CD4-positive, alpha-beta T cell treated with Interleukin-21 for 1 hour (primary cell): ENCODE data around the gene NLGN1.

ENCODE experiments used
- DNase-seq: peaks from one replicate; pipeline ENCODE4 v3.0.0-alpha.2; 2020

The NLGN1 gene

DNA sequence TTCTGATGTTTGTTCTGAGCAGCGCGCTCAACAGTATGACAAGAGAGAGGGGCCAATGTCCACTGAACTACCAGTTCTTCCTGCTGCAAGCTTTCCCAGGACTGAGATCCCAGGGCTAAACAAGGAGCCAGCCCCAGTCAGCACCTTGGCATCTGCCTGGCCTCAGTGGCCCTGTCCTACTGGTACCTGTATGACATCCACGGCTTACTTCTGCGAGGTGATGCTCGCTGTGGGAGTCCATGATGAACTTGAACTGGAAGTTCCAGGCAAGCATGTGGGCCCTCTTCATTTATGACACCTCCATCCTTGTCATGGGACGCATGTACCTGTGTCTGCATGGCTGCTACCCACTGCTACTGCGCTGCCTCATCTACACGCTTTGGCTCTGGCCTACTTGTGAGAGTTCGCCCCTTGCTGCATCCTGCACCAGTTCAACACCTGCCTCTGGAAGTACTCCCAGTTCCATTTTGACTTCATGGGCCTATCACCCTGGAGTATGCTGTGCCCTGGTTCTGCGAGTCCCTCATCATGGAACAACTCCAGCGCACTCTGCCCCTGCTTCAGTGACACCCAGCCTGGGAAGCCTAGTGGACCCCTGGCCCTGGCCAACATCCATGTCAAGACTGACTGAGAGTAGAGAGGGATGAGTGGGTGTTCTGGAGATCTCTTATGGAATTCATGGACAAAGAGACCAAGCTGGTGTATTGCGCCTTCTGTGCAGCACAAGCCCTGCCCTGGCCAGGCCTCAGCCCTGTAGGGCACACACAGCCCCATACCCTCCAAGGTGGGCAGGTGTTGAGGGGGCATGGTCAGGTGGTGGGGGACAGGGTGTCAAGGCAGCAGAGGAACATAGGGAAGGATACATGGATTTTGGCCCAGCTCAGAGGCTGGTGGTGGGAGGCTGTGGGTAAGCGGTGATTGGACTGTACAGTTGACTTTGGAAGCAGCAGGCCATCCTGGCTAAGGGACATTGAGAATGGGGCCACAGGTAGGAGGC is 246.8 kb downstream of the NLGN1 start:
- DNase-seq: no peak

DNA sequence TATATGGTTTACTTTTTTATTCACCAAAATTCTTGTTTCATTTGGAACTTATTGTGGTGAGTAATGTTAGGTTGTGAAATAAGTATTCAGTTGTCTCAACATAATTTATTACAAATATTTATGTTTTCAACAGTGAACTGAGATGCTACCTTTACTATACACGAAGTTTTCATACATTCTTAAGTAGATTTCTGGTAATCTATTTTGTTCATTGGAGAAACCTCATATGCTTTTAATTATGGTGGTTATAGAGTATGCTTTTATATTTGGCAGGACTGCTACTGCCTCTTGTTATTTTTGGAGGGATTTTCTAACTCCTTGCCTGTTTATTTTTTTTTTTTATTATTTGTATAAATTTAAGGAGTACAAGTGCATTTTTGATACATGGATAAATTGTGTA is 253.1 kb downstream of the NLGN1 start:
- DNase-seq: no peak

DNA sequence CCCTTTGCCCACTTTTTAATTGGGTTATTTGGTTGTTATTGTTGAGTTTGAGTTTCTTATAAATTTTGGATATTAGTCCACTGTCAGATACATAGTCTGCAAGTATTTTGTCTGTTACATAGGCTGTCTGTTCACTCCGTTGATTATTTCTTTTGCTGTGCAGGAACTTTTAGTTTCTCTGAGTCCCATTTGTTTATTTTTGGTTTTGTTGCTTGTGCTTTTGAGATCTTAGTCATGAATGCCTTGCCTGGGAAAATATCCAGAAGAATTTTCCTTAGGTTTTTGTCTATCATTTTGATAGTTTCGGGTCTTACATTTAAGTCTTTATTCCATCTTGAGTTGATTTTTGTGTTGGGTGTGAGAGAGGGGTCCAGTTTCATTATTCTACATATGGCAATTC is 254.5 kb downstream of the NLGN1 start:
- DNase-seq: no peak

DNA sequence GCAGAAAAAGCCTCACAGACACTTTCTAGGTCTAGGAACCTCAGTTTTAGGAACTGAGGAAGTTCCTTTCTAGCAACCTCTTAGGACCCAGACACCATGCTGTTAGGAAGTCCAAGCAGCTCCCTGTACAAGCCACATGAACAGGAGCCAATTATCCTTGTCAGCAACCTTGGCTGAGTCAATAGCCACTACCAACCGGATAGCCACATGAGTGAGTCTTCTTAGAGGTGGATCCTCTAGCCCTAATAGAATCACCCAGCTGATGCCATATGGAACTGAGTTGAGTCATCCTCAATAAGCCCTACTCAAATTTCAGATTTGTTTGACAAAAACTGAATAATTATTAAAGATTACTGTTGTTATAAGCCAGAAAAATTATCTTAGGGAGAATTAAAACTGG is 256.2 kb downstream of the NLGN1 start:
- no peak for DNase-seq

DNA sequence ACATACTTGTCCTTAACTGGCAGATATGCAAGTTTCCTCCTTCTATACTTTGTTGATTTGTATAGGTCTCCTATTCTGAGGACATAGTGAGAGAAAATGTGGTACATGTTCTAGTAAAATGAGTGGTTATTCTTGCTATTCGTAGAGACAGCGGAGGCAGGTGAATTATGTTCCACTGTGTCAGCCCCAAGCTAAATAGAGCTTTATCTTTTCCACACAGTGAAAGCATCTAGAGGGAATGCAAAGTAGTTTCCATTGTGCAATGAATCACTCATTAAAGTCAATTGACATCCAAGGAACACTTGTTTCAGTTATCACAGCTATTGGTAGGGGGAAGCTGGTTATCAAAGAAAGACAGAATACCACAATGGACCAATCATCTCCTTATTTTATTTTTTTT is 262.4 kb downstream of the NLGN1 start:
- no peak for DNase-seq

DNA sequence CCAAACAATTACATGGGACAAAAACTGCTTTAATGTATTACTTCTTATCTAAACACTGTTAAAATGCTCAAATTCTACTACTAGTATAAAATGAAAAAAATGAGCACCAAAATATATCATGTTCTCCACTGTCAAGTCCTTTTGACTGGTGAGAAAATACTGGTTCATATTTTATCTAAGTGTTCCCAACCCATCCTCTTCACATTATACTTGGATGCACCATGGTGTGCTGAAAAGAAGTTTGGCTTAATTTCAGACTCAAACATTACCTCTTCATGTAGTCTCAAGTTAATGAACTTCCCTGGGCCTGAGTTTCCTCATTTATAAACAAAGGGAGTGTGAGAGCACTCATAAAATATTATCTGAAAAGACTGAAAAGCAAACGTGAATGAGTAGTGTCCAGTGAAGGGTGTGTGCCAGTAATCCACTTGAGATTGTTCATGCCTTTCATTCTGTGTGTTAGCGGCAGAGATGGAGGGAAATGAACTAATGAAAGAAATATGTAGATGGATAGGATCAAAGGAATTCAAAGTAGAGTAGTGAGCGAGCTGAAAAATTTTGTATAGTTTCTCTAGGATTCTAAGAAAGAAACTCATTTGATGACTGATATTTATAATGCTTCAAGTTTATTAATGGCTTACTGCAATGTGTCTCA is 263.2 kb downstream of the NLGN1 start:
- no peak for DNase-seq

DNA sequence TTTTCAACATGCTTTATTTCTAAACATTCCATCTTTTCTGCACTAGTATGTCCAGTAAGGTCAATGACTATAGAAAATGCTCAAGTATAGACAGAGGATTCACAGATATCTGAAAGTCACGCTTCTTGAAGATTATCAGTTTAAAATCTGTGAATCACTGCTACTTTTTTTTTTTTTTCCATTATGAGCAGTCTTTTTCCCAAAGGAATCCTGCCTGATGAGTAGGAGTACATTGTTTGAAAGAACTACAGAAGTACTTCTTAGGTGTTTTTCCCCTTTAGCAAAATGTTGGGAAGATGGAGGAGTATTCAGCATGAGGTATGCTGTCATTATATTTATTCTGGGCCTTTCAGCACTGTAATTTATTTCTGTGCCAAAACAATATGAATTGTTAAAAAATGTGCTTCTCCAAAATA is 266.2 kb downstream of the NLGN1 start:
- no peak for DNase-seq

DNA sequence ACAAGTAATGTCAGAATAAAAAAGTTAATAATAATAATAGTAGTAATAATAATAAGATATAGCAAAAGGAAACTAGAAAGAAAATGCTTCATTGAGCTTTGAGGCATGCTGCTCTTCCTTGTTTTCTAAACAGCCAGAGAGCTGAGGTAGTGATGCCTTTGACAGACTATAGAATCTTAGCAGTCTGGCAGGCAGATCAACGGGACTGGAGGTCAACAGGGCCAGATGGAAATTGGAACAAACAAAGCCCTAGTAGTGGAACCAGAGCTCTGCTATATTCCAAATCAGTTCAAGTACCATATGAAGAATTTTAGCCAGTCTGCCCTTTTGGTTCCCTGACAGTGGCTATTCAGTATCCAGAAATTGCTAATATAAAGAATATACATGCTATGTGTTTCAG is 278.6 kb downstream of the NLGN1 start:
- no peak for DNase-seq

DNA sequence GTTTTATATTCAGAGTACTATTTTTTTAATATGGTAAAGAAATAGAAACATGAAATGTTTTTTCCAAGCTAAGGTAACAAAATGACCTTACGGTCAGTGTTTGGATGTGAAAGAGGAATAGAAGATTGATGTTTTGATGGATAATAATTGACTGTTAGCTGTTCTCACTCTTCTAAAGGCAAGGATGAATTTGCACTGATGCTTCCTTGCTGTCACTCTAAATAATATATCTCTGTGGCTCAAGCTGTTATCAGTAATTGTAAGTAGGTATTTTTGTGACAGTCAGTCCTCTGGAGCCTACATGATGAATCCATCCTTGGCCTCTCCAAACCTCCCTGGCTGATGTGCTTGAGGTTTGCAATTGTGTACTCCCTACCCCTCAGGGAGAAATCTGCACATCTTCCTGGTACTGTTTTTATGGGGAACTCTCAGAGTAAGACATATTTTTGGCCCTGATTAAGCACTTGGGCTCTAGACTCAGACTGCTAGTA is 283.7 kb downstream of the NLGN1 start:
- DNase-seq: no peak

DNA sequence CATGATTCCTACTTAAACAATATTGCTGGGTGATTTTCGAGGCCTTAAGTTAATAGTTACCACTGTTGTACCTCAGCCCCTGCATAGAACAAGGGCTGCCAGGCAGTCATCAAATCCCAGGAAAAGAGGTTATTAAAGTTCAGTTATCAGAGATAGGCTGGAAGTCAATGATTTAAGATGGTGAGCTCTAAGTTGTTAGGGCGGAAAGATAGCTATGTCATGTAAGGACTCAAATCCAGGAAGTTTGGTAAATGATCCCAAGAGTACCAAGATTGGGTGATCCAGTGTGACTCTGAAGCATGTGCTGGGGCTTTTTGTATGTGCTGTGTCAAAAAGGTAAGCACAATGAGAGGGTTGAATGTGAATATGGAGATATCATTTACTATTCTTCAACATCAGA is 287.9 kb downstream of the NLGN1 start:
- DNase-seq: no peak

DNA sequence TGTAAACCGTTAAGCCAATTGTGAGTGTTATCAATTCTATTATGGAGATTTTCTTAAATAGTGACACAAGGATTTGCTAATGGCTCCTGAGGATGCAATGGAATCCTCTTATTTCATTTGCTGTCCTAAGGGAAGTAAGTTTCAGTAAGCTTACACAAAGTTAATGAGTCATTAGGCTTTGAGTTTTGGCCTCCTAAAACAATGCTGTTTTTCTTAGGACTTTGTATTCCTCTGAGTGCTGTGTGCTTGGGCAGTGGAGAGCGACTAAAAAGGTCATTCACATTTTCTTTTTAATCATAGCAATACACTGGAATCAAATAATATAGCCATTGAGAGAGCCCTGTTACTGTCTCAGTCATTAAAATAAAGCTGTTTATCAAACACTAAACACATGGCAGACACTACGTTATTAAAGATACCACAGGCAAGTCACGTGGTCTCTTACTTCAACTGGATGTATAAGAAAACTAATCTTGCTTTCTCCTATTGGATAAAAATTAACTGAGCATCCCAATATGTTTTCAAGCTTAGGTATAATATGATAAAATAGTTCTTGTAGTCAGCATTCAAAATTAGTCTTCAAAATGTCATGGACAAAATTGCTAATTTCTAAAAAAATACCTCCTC is 290.8 kb downstream of the NLGN1 start:
- no peak for DNase-seq

DNA sequence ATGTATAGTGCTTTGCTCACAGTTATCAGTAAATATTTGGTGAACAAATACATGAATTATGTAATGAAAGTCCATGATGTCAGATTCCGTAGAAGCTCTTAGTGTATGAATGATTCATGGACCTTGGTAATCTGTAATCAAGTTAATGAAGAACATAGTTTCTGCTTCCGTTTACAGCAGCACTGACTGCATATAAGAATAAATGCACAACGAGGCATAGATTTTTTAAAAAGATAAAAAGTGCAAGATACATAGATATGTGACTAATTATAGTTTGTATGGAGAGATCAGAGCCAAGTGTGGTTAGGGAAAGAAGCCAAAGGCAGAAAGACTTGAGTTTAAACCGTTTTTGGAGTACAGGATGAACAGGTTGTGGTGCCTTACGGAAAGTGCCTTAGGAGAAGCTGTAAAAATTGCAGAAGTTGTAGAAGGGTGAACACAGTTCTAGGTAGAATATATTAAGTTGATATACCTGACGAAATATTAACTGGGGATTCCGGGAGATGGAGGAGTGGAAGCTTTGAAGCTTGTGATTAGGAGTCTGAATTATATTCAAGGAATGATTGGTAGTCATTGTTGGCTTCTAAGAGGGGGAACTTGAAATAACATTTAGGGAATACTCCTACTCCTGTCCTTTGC is 293.1 kb downstream of the NLGN1 start:
- no peak for DNase-seq

DNA sequence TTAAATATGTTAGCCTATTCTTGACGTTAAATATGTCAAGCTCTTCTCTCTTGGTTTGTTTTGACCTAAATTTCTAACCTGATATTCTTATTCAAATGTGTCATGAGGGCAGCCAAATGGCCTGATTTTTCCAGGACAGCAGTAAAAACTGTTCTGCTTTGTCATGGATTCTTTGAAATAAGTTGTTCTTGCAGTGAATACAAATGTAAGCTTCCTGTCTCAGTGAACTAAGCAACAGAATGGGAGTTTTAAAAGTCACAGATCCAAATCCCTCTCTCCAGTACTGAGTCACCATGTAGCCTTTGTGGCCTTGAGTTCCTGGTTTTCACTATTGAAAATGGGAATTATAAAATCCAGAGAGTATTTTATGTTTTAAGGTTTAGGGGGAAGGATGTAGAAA is 301.8 kb downstream of the NLGN1 start:
- no peak for DNase-seq

DNA sequence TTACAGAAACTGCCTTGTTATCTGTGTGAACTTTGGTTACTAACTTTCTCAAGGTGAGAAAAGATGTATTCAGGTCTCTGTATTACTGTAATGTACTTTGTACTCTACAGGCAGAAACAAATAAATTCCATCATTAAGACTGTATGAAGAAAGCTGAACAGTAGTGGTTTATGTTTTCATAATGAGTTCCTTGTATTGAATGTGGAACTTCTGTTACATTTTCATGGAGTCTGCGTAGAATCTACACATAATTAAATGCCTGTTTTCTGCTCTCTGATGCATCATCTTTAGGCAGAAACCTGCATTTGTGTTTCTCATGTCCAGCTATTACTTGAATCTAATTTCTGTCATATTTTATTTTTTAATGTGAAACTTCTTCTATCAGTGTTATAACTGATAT is 302.8 kb downstream of the NLGN1 start:
- DNase-seq: no peak

DNA sequence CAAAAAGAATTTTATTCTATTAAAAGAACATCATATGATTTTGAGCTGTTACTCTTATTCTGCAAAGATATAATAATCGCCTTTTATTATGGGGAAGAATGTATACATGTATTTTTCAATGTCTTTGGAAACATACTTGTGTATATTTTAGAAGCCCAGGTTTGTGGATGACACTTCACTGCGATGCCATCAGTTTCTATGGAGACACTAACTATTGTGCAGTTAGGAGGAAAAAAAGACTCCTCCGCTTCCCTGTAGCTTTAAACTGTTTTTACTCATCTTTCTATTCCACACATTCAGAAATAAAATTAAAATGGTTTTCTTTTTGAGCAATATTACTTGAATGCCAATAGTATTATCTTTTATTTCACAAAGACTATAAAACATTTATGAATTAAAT is 305.0 kb downstream of the NLGN1 start:
- no peak for DNase-seq

DNA sequence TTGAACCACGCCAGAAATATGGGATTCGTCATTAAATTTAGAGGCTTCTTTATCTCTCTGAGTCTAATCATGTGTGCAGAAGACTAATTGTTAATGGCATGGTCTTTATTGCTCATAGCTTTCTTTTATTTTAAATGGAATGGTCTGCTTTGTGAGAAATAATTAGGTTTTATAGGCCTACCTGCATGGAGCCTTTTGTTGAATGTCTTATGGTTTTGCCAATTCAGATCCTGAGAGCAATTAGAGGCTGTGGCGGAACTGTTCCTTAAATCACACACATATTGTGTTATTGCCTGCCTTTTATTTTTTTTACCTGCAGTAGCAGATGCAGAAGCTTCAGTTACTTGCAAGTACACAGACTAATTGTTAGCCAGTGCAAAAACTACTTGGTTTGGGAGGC is 306.2 kb downstream of the NLGN1 start:
- DNase-seq: no peak

DNA sequence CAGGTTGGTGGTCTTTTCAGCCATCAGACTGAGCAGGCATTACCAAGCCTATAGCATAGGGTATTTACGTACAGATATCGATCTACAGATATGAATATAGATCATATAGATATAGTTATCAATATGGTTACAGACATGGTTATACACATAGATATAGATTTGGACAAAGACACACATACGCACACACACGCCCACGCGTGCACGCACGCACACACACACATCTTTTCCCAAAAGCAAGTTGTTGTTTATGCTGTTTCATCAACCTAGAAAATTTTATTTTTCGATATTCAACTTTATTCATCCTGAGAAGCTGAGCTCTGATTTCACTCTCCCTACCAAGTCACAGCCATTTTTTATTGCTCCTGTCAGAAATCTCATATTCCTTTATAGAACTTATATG is 309.1 kb downstream of the NLGN1 start:
- DNase-seq: no peak

DNA sequence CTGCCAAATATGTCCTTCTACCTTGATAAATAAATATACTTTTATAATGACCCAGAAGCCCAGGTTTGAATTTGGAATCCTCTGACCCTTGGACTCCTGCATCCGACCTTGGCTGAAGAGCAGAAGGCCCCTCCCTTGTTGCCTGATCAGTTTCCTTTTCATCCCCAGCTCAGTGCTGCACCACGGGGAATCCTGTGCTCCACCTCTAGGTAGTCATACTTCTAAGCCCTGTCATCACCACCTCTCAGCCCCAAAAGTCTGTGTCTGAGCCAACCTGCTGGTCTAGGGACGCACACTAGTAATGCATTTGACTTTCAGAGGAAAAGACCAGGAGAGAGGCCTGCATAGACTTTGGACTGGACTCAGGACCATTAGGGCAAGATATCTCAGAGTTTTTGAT is 310.6 kb downstream of the NLGN1 start:
- no peak for DNase-seq

DNA sequence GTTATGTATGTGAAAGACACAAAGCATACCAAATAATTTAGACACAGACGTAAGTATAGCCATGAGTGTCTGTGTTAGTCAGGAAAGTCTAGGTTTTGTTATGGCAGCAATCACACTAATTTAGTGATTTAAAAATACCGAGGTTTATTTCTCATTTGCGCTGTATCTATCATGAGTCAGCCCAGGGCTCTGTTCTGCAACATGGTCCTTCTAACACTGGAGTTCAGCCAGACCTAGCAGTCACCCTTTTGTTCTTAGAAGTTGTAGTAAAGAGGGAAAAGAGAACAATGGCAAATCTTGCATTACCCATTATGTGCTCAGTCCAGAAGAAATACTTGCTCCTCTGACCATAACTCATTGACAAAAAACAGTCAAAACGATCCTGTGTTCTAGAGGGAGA is 311.5 kb downstream of the NLGN1 start:
- no peak for DNase-seq

DNA sequence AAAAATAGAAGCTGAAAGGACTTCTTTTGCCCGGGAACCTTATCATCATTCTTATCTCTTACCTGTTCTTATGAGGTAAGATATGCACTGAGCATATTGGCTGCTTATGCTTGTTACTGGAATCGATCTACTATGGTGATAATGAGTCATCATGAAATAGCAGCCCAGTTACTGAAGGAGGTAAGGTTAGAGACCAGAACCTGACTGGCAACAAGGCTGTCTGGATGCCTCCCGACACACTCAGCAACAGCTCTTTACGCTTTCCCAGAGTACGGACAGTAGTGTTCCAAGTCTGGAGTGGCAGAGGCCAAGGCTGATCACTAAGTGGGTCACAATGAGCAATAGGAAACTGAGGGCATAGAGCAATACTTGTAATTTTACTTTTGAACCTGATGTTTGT is 314.1 kb downstream of the NLGN1 start:
- DNase-seq: no peak

DNA sequence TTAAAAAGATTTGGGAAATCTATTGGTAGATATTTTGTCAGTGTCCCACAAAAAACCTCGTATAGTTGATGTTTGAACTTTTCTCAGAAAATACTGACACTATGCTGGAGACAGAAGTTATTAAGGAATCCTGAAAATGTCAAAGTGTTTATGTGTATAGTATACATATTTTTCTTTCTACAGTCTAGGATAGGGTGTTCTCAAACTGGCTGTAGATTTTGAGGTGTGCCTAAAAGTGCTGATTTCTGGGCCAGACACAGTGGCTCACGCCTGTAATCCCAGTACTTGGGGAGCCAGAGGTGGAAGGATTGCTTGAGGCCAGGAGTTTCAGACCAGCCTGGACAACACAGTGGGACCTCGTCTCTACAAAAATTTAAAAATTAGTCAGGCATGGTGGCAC is 322.0 kb downstream of the NLGN1 start:
- no peak for DNase-seq

DNA sequence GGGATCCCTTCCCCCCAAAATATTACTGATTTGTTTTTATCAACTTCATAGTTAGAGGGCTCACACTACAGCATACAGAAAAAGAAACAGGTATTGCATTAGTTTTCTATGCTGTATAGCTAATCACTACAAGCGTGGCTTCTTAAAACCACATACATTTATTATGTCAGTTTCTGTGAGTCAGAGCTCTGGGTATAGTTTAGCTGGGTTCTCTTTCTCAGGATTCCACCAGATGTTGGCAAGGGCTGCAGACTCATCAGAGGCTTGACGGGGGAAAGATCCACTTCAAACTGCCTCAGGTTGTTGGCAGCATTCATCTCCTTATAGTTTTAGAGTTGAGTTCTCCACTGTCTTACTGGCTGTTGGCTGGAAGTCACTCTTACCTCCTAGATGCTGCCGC is 328.0 kb downstream of the NLGN1 start:
- DNase-seq: no peak

DNA sequence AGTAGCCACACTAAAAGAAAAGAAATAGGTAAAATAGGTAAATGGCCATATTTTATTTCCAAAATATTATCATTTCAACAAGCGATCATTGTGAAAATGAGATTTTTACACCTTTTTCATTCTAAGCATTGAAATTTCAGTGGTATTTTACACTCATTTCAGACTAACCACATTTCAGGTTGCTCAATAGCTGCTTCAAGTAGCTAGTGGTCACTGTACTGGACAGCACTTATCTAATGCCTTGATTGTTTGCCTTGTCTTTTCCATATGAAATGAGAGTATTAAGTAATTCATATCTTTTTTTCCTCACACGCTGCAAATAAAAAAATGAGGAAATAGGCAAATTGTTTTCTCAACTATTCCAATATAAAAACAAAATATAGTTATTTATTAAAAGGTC is 332.8 kb downstream of the NLGN1 start:
- DNase-seq: no peak
